Natural killer cell (primary cell): Measurements from ENCODE around the gene ARV1. TPM values are rescaled to one million over a fixed set of nuclear protein-coding genes. Genes with fewer than 3 reads are reported as not detected.
"Not testable (repeated sequence)": the region's sequence is repeated elsewhere in the genome, so short reads cannot be mapped to it uniquely, and the experiment has no call there.

Experiments used
- ATAC-seq, 3 donors: fragments of 150-1000 bp in 2 of 3; fragments of 200-7000 bp in 1 of 3; cut with Tn5 transposase; 1 replicate in 1 of 3; 2 replicates in 2 of 3; pipeline ENCODE4 v1.10.0; 2021; ENCODE audit warnings: mild to moderate bottlenecking in 2 of 3, moderate library complexity in 2 of 3
- DNase-seq, 2 donors: peaks; one replicate each; pipeline versions ENCODE4 v3.0.0 to v3.0.0-alpha.2; 2013 to 2021; ENCODE audit warnings: mixed read lengths in 1 of 2
- H3K27ac ChIP-seq: one replicate; pipeline ENCODE4 v1.5.1; 2013; ENCODE audit warnings: mild to moderate bottlenecking, low read length
- H3K27me3 ChIP-seq: one replicate; pipeline ENCODE4 v1.6.1; 2013; ENCODE audit warnings: low read length; ENCODE audit not compliant: control insufficient read depth, insufficient read depth
- H3K36me3 ChIP-seq: one replicate; pipeline ENCODE4 v1.6.1; 2013; ENCODE audit warnings: low read length; ENCODE audit not compliant: control insufficient read depth, insufficient read depth
- H3K4me1 ChIP-seq: one replicate; pipeline ENCODE4 v1.6.1; 2013; ENCODE audit warnings: low read length; ENCODE audit not compliant: control insufficient read depth, insufficient read depth
- H3K4me3 ChIP-seq: one replicate; pipeline ENCODE4 v1.5.1; 2013; ENCODE audit warnings: low read length
- H3K9me3 ChIP-seq: one replicate; pipeline ENCODE4 v1.6.1; 2013; ENCODE audit warnings: low read length; ENCODE audit not compliant: control insufficient read depth, insufficient read depth
- H3K27ac Mint-ChIP-seq, 2 donors: one replicate each; pipeline ENCODE4 v1.8.0; 2022; ENCODE audit warnings: mild to moderate bottlenecking in 2 of 2, mixed read lengths in 2 of 2, moderate library complexity in 1 of 2
- H3K27me3 Mint-ChIP-seq, 2 donors: one replicate each; pipeline ENCODE4 v1.8.0; 2022; ENCODE audit warnings: low read depth in 2 of 2, mixed read lengths in 2 of 2
- H3K36me3 Mint-ChIP-seq: one replicate; pipeline ENCODE4 v1.8.0; 2022; ENCODE audit warnings: mixed read lengths
- H3K4me1 Mint-ChIP-seq, 2 donors: one replicate each; pipeline ENCODE4 v1.8.0; 2022; ENCODE audit warnings: mixed read lengths in 2 of 2
- H3K4me3 Mint-ChIP-seq: one replicate; pipeline ENCODE4 v1.8.0; 2022; ENCODE audit warnings: mild to moderate bottlenecking, moderate library complexity, mixed read lengths
- H3K9me3 Mint-ChIP-seq, 2 donors: one replicate each; pipeline ENCODE4 v1.8.0; 2022; ENCODE audit warnings: mixed read lengths in 2 of 2
- WGBS: methylation state at CpG from one replicate; pipeline ENCODE4 v1.1.7; 2013; ENCODE audit warnings: missing lambda C conversion rate; ENCODE audit not compliant: insufficient coverage; 5-methylcytosine and 5-hydroxymethylcytosine counted together
- intact Hi-C: fragments of 100-400 bp; cut with micrococcal nuclease; formaldehyde crosslinking; loops from one replicate; pipeline ENCODE4 v1.14.2; 2022
- total RNA-seq, 4 donors: library from RNA; stranded (reverse); fragments of 120-200 nt in 1 of 4; gene quantifications; one replicate each; pipeline versions ENCODE4 v1.2.3 to v1.2.4, GENCODE V29; 2013 to 2022
- TF ChIP-seq, protein P1 (sequence below): fragments of 200-600 bp; IDR thresholded peaks from one replicate; pipeline ENCODE4 v1.8.0; 2022; ENCODE audit warnings: antibody characterized with exemption

The ARV1 gene
- total RNA-seq, 3 donors from 2014 or later (not counting 1 experiment from before 2014, with no cell fraction given), result 7.2 to 7.6 (median 7.3) TPM

DNA sequence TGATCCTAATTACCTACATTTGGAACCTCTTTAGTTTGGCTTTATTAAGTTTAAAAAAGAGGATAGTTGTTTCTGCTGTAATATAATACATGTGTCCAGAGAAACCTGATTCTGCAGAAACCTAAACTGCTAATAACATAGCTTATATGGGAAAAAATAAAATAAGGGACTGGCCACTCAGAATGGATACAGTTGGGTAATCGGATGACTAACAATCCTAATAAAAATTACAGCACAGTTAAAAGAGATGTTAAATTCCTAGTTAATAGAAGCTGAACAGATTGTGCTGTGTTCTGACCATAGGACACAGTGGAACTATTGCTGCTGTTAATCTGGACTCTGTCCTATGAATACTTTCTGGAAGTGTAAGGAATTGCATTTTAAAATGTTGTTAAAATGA is 16.0 kb downstream of the ARV1 start:
- Mint-ChIP-seq H3K9me3 (no peaks in the 10 kb centered on the region), H3K4me3 (no peak overlapping the region), H3K36me3 (peaks cover 11% of the 10 kb centered on the region), H3K4me1 (no peaks in the 10 kb centered on the region), H3K27me3 (no peaks in the 10 kb centered on the region), H3K27ac (no peak overlapping the region)
- intact Hi-C loops, result no loop called here
- H3K27me3 ChIP-seq, result no peaks in the 10 kb centered on the region
- ATAC-seq, result no peak
- no peak overlapping the region for H3K27ac ChIP-seq
- DNase-seq, result no peak
- no peak overlapping the region for H3K4me3 ChIP-seq
- peaks cover 69% of the 10 kb centered on the region for H3K36me3 ChIP-seq
- no peaks in the 10 kb centered on the region for H3K4me1 ChIP-seq
- no peaks in the 10 kb centered on the region for H3K9me3 ChIP-seq
- TF ChIP-seq, protein P1, sequence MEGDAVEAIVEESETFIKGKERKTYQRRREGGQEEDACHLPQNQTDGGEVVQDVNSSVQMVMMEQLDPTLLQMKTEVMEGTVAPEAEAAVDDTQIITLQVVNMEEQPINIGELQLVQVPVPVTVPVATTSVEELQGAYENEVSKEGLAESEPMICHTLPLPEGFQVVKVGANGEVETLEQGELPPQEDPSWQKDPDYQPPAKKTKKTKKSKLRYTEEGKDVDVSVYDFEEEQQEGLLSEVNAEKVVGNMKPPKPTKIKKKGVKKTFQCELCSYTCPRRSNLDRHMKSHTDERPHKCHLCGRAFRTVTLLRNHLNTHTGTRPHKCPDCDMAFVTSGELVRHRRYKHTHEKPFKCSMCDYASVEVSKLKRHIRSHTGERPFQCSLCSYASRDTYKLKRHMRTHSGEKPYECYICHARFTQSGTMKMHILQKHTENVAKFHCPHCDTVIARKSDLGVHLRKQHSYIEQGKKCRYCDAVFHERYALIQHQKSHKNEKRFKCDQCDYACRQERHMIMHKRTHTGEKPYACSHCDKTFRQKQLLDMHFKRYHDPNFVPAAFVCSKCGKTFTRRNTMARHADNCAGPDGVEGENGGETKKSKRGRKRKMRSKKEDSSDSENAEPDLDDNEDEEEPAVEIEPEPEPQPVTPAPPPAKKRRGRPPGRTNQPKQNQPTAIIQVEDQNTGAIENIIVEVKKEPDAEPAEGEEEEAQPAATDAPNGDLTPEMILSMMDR, result no peak
- no CpG with 5 or more reads among the region's 1 CpG for WGBS

DNA sequence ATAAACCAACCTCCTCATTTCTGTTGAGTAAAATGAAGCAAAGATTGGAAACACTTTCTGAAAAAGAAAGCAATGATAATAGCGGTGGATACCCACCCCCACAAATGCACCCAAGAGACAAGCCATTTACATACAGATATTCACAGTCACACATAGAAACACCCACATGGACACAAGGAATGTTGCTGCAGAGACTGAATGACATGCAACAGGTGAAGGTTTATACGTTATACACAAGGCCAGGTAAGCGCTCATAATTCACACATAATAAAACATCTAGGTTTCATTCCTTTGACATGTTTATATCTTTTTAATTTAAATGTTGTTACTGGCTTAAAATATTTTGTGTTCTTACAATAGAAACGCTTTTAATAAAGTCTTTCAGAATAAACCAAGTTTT is 21.3 kb downstream of the ARV1 start:
- Histone ChIP-seq H3K27ac (no peak overlapping the region), H3K4me1 (no peaks in the 10 kb centered on the region), H3K4me3 (no peak overlapping the region), H3K36me3 (peaks cover 52% of the 10 kb centered on the region), H3K27me3 (no peaks in the 10 kb centered on the region), H3K9me3 (peaks cover 10% of the 10 kb centered on the region)
- Mint-ChIP-seq H3K4me1 (no peaks in the 10 kb centered on the region), H3K36me3 (peaks cover 32% of the 10 kb centered on the region), H3K27me3 (no peaks in the 10 kb centered on the region), H3K9me3 (peaks cover 2 to 16% of the 10 kb centered on the region in 2 donors), H3K4me3 (no peak overlapping the region), H3K27ac (no peak overlapping the region)
- DNase-seq, result no peak
- WGBS, result 100% methylated on average over 3 of the region's 4 CpGs
- TF ChIP-seq, protein P1, result no peak
- intact Hi-C loops, result no loop called here
- ATAC-seq, result no peak

DNA sequence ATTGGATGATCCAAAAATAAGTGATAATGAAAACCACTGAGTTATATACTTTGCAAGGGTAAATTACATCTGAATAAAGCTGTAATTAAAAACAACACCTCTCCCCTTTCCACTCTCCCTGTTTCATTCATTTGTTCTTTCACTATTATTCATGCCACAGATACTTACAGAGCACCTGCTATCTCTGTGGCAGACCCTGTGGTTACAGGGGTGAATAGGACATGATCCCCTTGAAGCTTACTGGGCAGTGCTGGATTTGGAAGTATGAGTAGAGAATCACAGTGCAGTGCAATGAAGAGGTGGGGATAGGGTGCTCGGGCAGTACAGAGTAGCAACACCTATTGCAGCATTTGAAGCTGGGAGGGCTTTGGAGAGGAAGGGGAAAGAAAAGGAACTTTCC is 21.7 kb downstream of the ARV1 start:
- no peak overlapping the region for H3K4me3 ChIP-seq
- TF ChIP-seq, protein P1, result no peak
- H3K4me1 Mint-ChIP-seq, result no peaks in the 10 kb centered on the region
- peaks cover 10% of the 10 kb centered on the region for H3K9me3 ChIP-seq
- H3K4me1 ChIP-seq, result no peaks in the 10 kb centered on the region
- intact Hi-C loops, result no loop called here
- H3K27ac Mint-ChIP-seq, result no peak overlapping the region
- ATAC-seq (no peak), DNase-seq (no peak)
- no peaks in the 10 kb centered on the region for H3K27me3 Mint-ChIP-seq
- H3K27me3 ChIP-seq, result no peaks in the 10 kb centered on the region
- H3K36me3 ChIP-seq, result peaks cover 51% of the 10 kb centered on the region
- H3K4me3 Mint-ChIP-seq, result no peak overlapping the region
- peaks cover 36% of the 10 kb centered on the region for H3K36me3 Mint-ChIP-seq
- 96% methylated on average over 1 of the region's 1 CpG for WGBS
- H3K27ac ChIP-seq, result no peak overlapping the region
- peaks cover 5 to 20% of the 10 kb centered on the region in 2 donors for H3K9me3 Mint-ChIP-seq

GRCh38 chr1:231001892-231002291 is 23.0 kb downstream of the ARV1 start:
- Mint-ChIP-seq H3K9me3 (peaks cover 8 to 21% of the 10 kb centered on the region in 2 donors), H3K27me3 (no peaks in the 10 kb centered on the region)

GRCh38 chr1:231007535-231007934 is 28.6 kb downstream of the ARV1 start:
- intact Hi-C loops, H3K4me3 ChIP-seq, H3K27ac ChIP-seq, H3K27ac Mint-ChIP-seq, DNase-seq, H3K4me1 ChIP-seq, H3K27me3 ChIP-seq, H3K4me3 Mint-ChIP-seq, H3K9me3 ChIP-seq, H3K4me1 Mint-ChIP-seq, H3K36me3 ChIP-seq, H3K27me3 Mint-ChIP-seq, ATAC-seq: not testable (repeated sequence)
- 29% methylated on average over 1 of the region's 1 CpG for WGBS
- peaks cover 8 to 21% of the 10 kb centered on the region in 2 donors for H3K9me3 Mint-ChIP-seq
- H3K36me3 Mint-ChIP-seq, result peaks cover 35% of the 10 kb centered on the region

More at GRCh38 chr1:231001892-231002291, 23.0 kb downstream of the ARV1 start:
- Histone ChIP-seq H3K4me1 (no peaks in the 10 kb centered on the region), H3K36me3 (peaks cover 40% of the 10 kb centered on the region), H3K4me3 (no peak overlapping the region), H3K9me3 (peaks cover 10% of the 10 kb centered on the region), H3K27me3 (no peaks in the 10 kb centered on the region), H3K27ac (no peak overlapping the region)
- TF ChIP-seq, protein P1, result no peak
- no peak for DNase-seq
- H3K4me3 Mint-ChIP-seq, result no peak overlapping the region
- ATAC-seq, result no peak
- no peak overlapping the region for H3K27ac Mint-ChIP-seq
- H3K4me1 Mint-ChIP-seq, result no peaks in the 10 kb centered on the region
- intact Hi-C loops, result no loop called here
- peaks cover 47% of the 10 kb centered on the region for H3K36me3 Mint-ChIP-seq
